Hepatocyte (in vitro differentiated cells): ENCODE results near the gene KLHL21.

Experiments
- EZH2 ChIP-seq: fragments of 200-600 bp; sonication (generic); IDR thresholded peaks from 2 replicates; pipeline ENCODE4 v1.6.1; 2016; ENCODE audit warnings: antibody characterized with exemption, mild to moderate bottlenecking, borderline replicate concordance
- EZH2phosphoT487 ChIP-seq: fragments of 200-600 bp; sonication (generic); IDR thresholded peaks from one replicate; pipeline ENCODE4 v1.6.1; 2018; ENCODE audit warnings: antibody characterized with exemption, mild to moderate bottlenecking, low read depth, moderate library complexity; ENCODE audit not compliant: unreplicated experiment, severe bottlenecking
- TF ChIP-seq, protein P1 (sequence below): fragments of 200-600 bp; sonication (generic); IDR thresholded peaks from 2 replicates; pipeline ENCODE4 v1.5.1; 2016; ENCODE audit warnings: antibody characterized with exemption, mild to moderate bottlenecking; ENCODE audit not compliant: poor library complexity

DNA sequence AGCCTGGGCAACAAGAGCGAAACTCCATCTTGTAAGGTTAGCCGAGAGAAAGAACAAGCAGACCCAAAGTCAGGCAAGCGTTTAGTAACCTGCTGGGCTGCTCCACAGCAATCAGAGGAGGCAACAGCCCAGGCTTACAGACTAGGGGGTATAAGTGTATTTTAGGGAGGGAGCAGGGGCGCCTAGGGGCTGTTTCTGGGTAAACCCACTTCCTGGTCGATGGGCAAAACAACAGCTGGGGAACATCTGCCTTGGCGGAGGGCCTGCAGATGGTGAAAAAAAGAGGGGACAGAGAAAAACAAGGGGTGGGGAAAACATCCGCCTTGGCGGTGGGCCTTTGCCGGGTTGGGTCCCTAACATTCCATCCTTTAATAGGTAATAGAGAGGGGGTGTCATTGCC lies 42.4 kb downstream of the KLHL21 start:
- TF ChIP-seq, protein P1, sequence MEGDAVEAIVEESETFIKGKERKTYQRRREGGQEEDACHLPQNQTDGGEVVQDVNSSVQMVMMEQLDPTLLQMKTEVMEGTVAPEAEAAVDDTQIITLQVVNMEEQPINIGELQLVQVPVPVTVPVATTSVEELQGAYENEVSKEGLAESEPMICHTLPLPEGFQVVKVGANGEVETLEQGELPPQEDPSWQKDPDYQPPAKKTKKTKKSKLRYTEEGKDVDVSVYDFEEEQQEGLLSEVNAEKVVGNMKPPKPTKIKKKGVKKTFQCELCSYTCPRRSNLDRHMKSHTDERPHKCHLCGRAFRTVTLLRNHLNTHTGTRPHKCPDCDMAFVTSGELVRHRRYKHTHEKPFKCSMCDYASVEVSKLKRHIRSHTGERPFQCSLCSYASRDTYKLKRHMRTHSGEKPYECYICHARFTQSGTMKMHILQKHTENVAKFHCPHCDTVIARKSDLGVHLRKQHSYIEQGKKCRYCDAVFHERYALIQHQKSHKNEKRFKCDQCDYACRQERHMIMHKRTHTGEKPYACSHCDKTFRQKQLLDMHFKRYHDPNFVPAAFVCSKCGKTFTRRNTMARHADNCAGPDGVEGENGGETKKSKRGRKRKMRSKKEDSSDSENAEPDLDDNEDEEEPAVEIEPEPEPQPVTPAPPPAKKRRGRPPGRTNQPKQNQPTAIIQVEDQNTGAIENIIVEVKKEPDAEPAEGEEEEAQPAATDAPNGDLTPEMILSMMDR: no peak
- no peak for TF ChIP-seq EZH2
- TF ChIP-seq EZH2phosphoT487: no peak
